Measurements from ENCODE around the gene COL9A2.

DNA sequence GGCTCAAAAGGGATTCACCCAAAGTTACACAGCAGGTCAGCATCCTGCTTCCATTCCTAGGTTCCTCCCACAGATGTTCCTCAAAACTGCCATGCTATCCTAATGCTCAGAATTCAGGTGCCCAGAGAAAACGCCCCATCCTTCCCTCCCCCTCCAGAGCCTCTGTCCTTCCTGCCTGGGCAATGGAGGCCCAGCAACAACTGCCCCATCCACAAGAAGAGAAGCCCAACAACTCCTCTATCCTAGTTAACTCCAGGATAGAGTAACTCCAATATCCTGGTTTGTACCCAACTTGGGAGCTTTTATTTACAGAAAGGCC lies 16.9 kb downstream of the COL9A2 start:
- TF ChIP-seq, protein P1, sequence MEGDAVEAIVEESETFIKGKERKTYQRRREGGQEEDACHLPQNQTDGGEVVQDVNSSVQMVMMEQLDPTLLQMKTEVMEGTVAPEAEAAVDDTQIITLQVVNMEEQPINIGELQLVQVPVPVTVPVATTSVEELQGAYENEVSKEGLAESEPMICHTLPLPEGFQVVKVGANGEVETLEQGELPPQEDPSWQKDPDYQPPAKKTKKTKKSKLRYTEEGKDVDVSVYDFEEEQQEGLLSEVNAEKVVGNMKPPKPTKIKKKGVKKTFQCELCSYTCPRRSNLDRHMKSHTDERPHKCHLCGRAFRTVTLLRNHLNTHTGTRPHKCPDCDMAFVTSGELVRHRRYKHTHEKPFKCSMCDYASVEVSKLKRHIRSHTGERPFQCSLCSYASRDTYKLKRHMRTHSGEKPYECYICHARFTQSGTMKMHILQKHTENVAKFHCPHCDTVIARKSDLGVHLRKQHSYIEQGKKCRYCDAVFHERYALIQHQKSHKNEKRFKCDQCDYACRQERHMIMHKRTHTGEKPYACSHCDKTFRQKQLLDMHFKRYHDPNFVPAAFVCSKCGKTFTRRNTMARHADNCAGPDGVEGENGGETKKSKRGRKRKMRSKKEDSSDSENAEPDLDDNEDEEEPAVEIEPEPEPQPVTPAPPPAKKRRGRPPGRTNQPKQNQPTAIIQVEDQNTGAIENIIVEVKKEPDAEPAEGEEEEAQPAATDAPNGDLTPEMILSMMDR (IDR thresholded peaks at IDR 0.05) = no peak
- no peak for TF ChIP-seq EZH2 (IDR thresholded peaks at IDR 0.05; ENCODE audit: borderline replicate concordance, insufficient read depth, low read depth, low read length, poor library complexity, severe bottlenecking)
